HCT116 (cell line): Measurements from ENCODE around the gene SAA1. TPM values are rescaled to one million over a fixed set of nuclear protein-coding genes. Genes with fewer than 3 reads are reported as not detected.

ENCODE experiments used
- ATAC-seq: fragments of 200-7000 bp; cut with Tn5 transposase; 2 replicates; pipeline ENCODE4 v1.9.1; 2020; ENCODE audit warnings: mild to moderate bottlenecking, moderate library complexity
- BruUV-seq: library from RNA; stranded (reverse); fragments of 400-500 nt; replicated peaks from 2 replicates; lab custom pipeline; 2021; lab: Mats Ljungman, UMichigan
- CTCF ChIA-PET: fragments of 300-600 bp; sonication (Branson Sonifier 250); formaldehyde crosslinking; loops from one replicate; lab custom pipeline; 2021; ENCODE audit warnings: antibody characterized with exemption; lab: Charles Lee
- POLR2A ChIA-PET: fragments of 300-600, 350-600 bp; sonication (Branson Sonifier 250); formaldehyde crosslinking; loops from one replicate; lab custom pipeline; 2021; ENCODE audit warnings: antibody characterized with exemption; lab: Charles Lee
- RAD21 ChIA-PET, 2 experiments: fragments of 300-600 bp; sonication (Branson Sonifier 250); formaldehyde crosslinking; loops; one replicate each; lab custom pipeline; 2023; ENCODE audit warnings: low total read pairs in 2 of 2; ENCODE audit not compliant: uncharacterized antibody in 2 of 2, unreplicated experiment in 2 of 2, low non-redundant PET in 1 of 2; lab: Charles Lee
- DNase-seq: peaks from one replicate; pipeline ENCODE4 v3.0.0-alpha.2; 2010; ENCODE audit warnings: low read depth, low spot score
- H2AFZ ChIP-seq: fragments of 200-600 bp; shearing (Covaris generic), sonication (generic); 2 replicates; pipeline ENCODE4 v1.6.1; 2017; ENCODE audit warnings: low read depth, mixed run types, mixed read lengths, antibody characterized with exemption, low read length; ENCODE audit not compliant: poor library complexity, severe bottlenecking
- H3K27ac ChIP-seq: 2 replicates; pipeline ENCODE4 v1.5.1; 2012; ENCODE audit warnings: low read depth, low read length
- H3K27me3 ChIP-seq: fragments of 200-600 bp; sonication (generic); 2 replicates; pipeline ENCODE4 v1.6.1; 2016; ENCODE audit warnings: mixed run types, low read length, mixed read lengths; ENCODE audit not compliant: insufficient read depth
- H3K36me3 ChIP-seq, 2 experiments: fragments of 200-500 bp in 1 of 2; fragments of 200-600 bp in 1 of 2; sonication (Bioruptor generic) in 1 of 2; sonication (generic) in 1 of 2; 2 replicates each; pipeline versions ENCODE4 v1.5.1 to v1.6.1; 2014 to 2016; ENCODE audit warnings: low read length in 2 of 2, inconsistent platforms in 1 of 2, mixed read lengths in 1 of 2, mixed run types in 1 of 2; ENCODE audit not compliant: insufficient read depth in 2 of 2, control insufficient read depth in 1 of 2
- H3K4me1 ChIP-seq, 2 experiments: fragments of 200-600 bp in 1 of 2; sonication (generic) in 1 of 2; 2 replicates each; pipeline versions ENCODE4 v1.5.1 to v1.6.1; 2012 to 2017; ENCODE audit warnings: low read length in 2 of 2, inconsistent platforms in 1 of 2, mild to moderate bottlenecking in 1 of 2, mixed read lengths in 1 of 2, mixed run types in 1 of 2, moderate library complexity in 1 of 2; ENCODE audit not compliant: insufficient read depth in 2 of 2, control insufficient read depth in 1 of 2
- H3K4me2 ChIP-seq: fragments of 200-600 bp; sonication (generic); 2 replicates; pipeline ENCODE4 v1.6.1; 2017; ENCODE audit warnings: mixed run types, low read length, mixed read lengths
- H3K4me3 ChIP-seq, 2 experiments: fragments of 200-600 bp in 1 of 2; sonication (generic) in 1 of 2; replicated peaks in 1 of 2; 2 replicates each; pipeline ENCODE4 v1.5.1; 2011 to 2016; ENCODE audit warnings: low read length in 2 of 2, control low read depth in 1 of 2, low read depth in 1 of 2, mild to moderate bottlenecking in 1 of 2, mixed read lengths in 1 of 2, mixed run types in 1 of 2
- H3K79me2 ChIP-seq: fragments of 200-600 bp; sonication (generic); 2 replicates; pipeline ENCODE4 v1.6.1; 2017; ENCODE audit warnings: mild to moderate bottlenecking, mixed run types, low read length, moderate library complexity, mixed read lengths; ENCODE audit not compliant: insufficient read depth
- H3K9ac ChIP-seq: fragments of 200-600 bp; sonication (generic); 2 replicates; pipeline ENCODE4 v1.6.1; 2016; ENCODE audit warnings: low read length, mixed read lengths
- H3K9me2 ChIP-seq: fragments of 200-600 bp; sonication (generic), shearing (Covaris generic); 2 replicates; pipeline ENCODE4 v1.6.1; 2017; ENCODE audit warnings: mixed run types, mild to moderate bottlenecking, moderate library complexity; ENCODE audit not compliant: insufficient read depth
- H3K9me3 ChIP-seq, 2 experiments: fragments of 200-500 bp in 1 of 2; fragments of 200-600 bp in 1 of 2; sonication (Bioruptor generic) in 1 of 2; sonication (generic) in 1 of 2; 2 replicates each; pipeline ENCODE4 v1.6.1; 2014 to 2017; ENCODE audit warnings: low read length in 2 of 2, mixed read lengths in 2 of 2, inconsistent platforms in 1 of 2, low read depth in 1 of 2, mild to moderate bottlenecking in 1 of 2, mixed run types in 1 of 2, moderate library complexity in 1 of 2; ENCODE audit not compliant: control insufficient read depth in 1 of 2, insufficient read depth in 1 of 2
- H4K20me1 ChIP-seq: fragments of 200-600 bp; sonication (generic), shearing (Covaris generic); 2 replicates; pipeline ENCODE4 v1.6.1; 2017; ENCODE audit warnings: mixed run types, mild to moderate bottlenecking, moderate library complexity; ENCODE audit not compliant: insufficient read depth
- CBX3 ChIP-seq: IDR thresholded peaks from 2 replicates; pipeline ENCODE4 v1.6.1; 2012; ENCODE audit warnings: low read depth
- CEBPB ChIP-seq: IDR thresholded peaks from 2 replicates; pipeline ENCODE4 v1.6.1; 2012; ENCODE audit warnings: low read depth
- ELF1 ChIP-seq: IDR thresholded peaks from 2 replicates; pipeline ENCODE4 v1.6.1; 2012; ENCODE audit warnings: low read depth, borderline replicate concordance
- EZH2 ChIP-seq: fragments of 200-600 bp; sonication (generic); IDR thresholded peaks from 2 replicates; pipeline ENCODE4 v1.6.1; 2017; ENCODE audit warnings: antibody characterized with exemption, mixed run types
- EZH2phosphoT487 ChIP-seq: fragments of 200-600 bp; IDR thresholded peaks from 2 replicates; pipeline ENCODE4 v1.6.1; 2018; ENCODE audit warnings: antibody characterized with exemption, borderline replicate concordance
- FOSL1 ChIP-seq: IDR thresholded peaks from 2 replicates; pipeline ENCODE4 v1.6.1; 2012; ENCODE audit warnings: low read depth
- POLR2A ChIP-seq: IDR thresholded peaks from 2 replicates; pipeline ENCODE4 v1.7.0; 2011; ENCODE audit warnings: borderline replicate concordance; ENCODE audit not compliant: insufficient read depth, insufficient read length; ENCODE audit errors: extremely low read depth
- POLR2AphosphoS5 ChIP-seq: IDR thresholded peaks from 2 replicates; pipeline ENCODE4 v1.6.1; 2011; ENCODE audit warnings: mild to moderate bottlenecking, low read depth, low read length, moderate library complexity
- SRF ChIP-seq: IDR thresholded peaks from 2 replicates; pipeline ENCODE4 v1.6.1; 2012; ENCODE audit warnings: low read depth
- TCF7L2 ChIP-seq: IDR thresholded peaks from 2 replicates; pipeline ENCODE4 v1.7.0; 2011; ENCODE audit warnings: borderline replicate concordance, inconsistent platforms; ENCODE audit not compliant: insufficient read depth, insufficient read length; ENCODE audit errors: extremely low read depth
- ZNF274 ChIP-seq: fragments of 200-500 bp; sonication (Bioruptor generic); IDR thresholded peaks from 2 replicates; pipeline ENCODE4 v1.6.1; 2014; ENCODE audit warnings: mild to moderate bottlenecking, low read depth, low read length, inconsistent platforms
- intact Hi-C: fragments of 100-400 bp; cut with micrococcal nuclease; formaldehyde crosslinking; loops from 2 replicates; pipeline ENCODE4 v1.10.0; 2022
- total RNA-seq: library from RNA; stranded (reverse); gene quantifications from one replicate; pipeline ENCODE4 v1.2.1, GENCODE V29; 2021; ENCODE audit not compliant: unreplicated experiment
- TF ChIP-seq, protein P1 (sequence below): IDR thresholded peaks from 2 replicates; pipeline ENCODE4 v1.6.1; 2011; ENCODE audit warnings: mild to moderate bottlenecking, low read length, moderate library complexity; ENCODE audit not compliant: insufficient replicate concordance; ENCODE audit errors: extremely low read depth
- TF ChIP-seq, protein P2 (sequence below): IDR thresholded peaks from 2 replicates; pipeline ENCODE4 v1.6.1; 2012
- TF ChIP-seq, protein P3 (sequence below): IDR thresholded peaks from 2 replicates; pipeline ENCODE4 v1.6.1; 2012; ENCODE audit warnings: low read depth

Gene SAA1
- total RNA-seq, 1 experiment from 2014 or later = 8.6 TPM

DNA sequence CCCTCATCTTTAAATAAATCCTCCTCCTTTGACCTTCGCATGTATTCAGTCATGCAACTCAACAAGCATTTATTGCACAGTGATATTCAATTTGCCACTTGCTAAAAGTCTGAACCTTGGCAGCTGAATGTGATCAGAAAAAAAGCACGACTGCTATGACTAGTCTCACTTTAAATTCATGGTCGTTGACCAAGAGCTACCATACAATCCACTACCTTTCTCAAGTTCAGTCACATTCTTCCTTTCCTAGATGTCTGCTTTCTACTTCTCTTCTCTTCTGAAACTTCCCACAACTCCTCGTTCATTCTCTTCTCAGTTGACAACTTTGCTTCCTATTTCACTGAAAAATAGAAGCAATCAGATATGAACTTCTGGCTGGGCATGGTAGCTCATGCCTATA, 2.0 kb upstream of the SAA1 start:
- CTCF ChIA-PET = no interaction called here
- POLR2A ChIA-PET = no interaction called here
- H3K36me3 ChIP-seq = no peaks in the 10 kb centered on the region
- H3K27me3 ChIP-seq = no peaks in the 10 kb centered on the region
- no peak overlapping the region for H3K9ac ChIP-seq
- RAD21 ChIA-PET = no interaction called here
- no peaks in the 10 kb centered on the region for H3K9me2 ChIP-seq
- no peaks in the 10 kb centered on the region for H3K4me1 ChIP-seq
- no peaks in the 10 kb centered on the region for H3K9me3 ChIP-seq
- DNase-seq (no peak), ATAC-seq (no peak)
- TF ChIP-seq, protein P1, sequence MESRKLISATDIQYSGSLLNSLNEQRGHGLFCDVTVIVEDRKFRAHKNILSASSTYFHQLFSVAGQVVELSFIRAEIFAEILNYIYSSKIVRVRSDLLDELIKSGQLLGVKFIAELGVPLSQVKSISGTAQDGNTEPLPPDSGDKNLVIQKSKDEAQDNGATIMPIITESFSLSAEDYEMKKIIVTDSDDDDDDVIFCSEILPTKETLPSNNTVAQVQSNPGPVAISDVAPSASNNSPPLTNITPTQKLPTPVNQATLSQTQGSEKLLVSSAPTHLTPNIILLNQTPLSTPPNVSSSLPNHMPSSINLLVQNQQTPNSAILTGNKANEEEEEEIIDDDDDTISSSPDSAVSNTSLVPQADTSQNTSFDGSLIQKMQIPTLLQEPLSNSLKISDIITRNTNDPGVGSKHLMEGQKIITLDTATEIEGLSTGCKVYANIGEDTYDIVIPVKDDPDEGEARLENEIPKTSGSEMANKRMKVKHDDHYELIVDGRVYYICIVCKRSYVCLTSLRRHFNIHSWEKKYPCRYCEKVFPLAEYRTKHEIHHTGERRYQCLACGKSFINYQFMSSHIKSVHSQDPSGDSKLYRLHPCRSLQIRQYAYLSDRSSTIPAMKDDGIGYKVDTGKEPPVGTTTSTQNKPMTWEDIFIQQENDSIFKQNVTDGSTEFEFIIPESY = no peak
- TF ChIP-seq SRF = no peak
- no peak for TF ChIP-seq POLR2A
- TF ChIP-seq EZH2 = no peak
- TF ChIP-seq, protein P2, sequence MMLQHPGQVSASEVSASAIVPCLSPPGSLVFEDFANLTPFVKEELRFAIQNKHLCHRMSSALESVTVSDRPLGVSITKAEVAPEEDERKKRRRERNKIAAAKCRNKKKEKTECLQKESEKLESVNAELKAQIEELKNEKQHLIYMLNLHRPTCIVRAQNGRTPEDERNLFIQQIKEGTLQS = no peak
- TF ChIP-seq CEBPB = no peak
- no peak for TF ChIP-seq ZNF274
- TF ChIP-seq ELF1 = no peak
- TF ChIP-seq FOSL1 = no peak
- TF ChIP-seq, protein P3, sequence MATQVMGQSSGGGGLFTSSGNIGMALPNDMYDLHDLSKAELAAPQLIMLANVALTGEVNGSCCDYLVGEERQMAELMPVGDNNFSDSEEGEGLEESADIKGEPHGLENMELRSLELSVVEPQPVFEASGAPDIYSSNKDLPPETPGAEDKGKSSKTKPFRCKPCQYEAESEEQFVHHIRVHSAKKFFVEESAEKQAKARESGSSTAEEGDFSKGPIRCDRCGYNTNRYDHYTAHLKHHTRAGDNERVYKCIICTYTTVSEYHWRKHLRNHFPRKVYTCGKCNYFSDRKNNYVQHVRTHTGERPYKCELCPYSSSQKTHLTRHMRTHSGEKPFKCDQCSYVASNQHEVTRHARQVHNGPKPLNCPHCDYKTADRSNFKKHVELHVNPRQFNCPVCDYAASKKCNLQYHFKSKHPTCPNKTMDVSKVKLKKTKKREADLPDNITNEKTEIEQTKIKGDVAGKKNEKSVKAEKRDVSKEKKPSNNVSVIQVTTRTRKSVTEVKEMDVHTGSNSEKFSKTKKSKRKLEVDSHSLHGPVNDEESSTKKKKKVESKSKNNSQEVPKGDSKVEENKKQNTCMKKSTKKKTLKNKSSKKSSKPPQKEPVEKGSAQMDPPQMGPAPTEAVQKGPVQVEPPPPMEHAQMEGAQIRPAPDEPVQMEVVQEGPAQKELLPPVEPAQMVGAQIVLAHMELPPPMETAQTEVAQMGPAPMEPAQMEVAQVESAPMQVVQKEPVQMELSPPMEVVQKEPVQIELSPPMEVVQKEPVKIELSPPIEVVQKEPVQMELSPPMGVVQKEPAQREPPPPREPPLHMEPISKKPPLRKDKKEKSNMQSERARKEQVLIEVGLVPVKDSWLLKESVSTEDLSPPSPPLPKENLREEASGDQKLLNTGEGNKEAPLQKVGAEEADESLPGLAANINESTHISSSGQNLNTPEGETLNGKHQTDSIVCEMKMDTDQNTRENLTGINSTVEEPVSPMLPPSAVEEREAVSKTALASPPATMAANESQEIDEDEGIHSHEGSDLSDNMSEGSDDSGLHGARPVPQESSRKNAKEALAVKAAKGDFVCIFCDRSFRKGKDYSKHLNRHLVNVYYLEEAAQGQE = no peak
- TF ChIP-seq POLR2AphosphoS5 = no peak
- no peak for TF ChIP-seq TCF7L2
- no peak for TF ChIP-seq CBX3
- no peak for TF ChIP-seq EZH2phosphoT487
- H3K27ac ChIP-seq = no peak overlapping the region
- H4K20me1 ChIP-seq = no peaks in the 10 kb centered on the region
- H3K79me2 ChIP-seq = no peaks in the 10 kb centered on the region
- H2AFZ ChIP-seq = no peak overlapping the region
- no TSS peak for BruUV-seq
- intact Hi-C loops = no loop called here
- H3K4me2 ChIP-seq = no peak overlapping the region
- no peak overlapping the region for H3K4me3 ChIP-seq
